CD4-positive, alpha-beta T cell treated with Interleukin-15 for 1 hour (primary cell): ENCODE results near the gene L3MBTL4.

Experiments used
- DNase-seq: peaks from one replicate; pipeline ENCODE4 v3.0.0-alpha.2; 2020

The L3MBTL4 gene

DNA sequence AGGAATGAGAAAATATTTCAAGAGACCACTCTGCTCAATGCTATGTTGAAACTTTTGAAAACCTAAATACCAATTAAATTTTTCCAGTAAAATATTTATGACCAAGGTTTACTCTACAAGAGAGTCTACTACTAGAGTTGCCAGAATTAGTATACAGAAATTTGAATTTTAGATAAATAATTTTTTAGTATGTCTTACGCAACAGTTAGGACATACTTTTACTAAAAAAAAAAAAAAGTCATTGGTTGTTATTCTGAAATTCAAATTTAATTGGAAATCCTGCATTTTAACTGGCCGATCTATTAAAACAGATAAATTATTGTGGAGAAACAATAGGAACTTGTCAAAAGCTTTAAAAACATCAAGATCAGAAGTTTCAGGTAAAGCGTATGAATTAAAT lies 470.3 kb downstream of the L3MBTL4 start:
- DNase-seq, result no peak

DNA sequence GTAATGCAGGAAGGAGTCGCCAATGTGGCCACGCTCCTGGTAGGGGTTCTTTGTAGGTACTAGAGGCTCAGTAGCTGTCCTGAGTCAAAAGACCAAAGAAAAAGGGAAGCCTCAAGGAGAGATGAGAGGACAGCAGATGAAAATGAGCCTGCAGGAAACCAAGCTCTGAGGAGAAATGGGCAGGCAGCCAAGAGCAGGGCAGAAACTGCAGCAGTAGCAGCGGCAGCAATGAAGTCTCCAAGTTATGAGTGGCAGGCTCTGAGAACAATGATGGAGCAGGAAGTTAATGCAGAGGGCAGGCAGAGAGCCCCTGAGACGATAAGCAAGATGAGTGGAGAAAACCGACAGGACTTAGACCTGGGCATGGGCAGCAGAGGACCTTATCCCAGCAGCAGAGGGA lies 471.2 kb downstream of the L3MBTL4 start:
- DNase-seq, result no peak

DNA sequence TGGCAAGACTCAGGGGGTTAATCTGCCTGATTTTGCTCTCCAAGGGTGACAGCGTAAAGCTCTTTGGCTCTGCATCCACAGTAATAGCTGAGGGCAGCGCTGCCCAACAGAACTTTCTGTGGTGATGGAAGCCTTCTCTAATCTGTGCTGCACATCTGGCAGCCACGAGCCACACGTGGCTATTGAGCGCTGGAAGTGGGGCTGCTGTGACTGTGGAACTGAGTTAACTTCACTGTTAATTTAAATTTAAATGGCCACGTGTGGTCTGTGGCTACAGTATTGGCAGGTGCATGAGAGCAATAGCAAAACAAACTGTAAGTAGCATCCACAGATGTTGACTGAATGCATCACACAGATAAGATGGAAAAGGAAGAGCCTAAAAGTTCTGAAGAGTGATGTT lies 472.1 kb downstream of the L3MBTL4 start:
- DNase-seq, result no peak

DNA sequence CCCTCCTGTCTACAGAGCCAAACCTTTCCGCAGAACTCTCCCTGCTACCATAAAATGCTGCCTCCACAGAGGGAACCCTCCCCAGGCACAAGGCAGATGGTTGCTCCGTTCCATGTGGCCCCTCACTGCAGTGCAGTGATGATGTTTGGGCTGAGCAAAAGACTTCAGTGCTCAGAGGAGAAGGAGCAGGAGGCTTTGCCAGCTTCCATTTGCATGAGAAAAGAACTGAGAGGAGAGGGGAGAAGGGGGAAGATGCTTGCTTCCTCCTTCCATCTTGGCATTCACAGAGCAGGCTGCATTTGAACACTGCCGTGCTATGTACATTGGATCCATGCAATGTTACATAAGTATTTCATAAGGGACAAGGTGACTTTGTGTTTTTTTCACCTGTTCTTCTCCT lies 472.8 kb downstream of the L3MBTL4 start:
- DNase-seq, result no peak

DNA sequence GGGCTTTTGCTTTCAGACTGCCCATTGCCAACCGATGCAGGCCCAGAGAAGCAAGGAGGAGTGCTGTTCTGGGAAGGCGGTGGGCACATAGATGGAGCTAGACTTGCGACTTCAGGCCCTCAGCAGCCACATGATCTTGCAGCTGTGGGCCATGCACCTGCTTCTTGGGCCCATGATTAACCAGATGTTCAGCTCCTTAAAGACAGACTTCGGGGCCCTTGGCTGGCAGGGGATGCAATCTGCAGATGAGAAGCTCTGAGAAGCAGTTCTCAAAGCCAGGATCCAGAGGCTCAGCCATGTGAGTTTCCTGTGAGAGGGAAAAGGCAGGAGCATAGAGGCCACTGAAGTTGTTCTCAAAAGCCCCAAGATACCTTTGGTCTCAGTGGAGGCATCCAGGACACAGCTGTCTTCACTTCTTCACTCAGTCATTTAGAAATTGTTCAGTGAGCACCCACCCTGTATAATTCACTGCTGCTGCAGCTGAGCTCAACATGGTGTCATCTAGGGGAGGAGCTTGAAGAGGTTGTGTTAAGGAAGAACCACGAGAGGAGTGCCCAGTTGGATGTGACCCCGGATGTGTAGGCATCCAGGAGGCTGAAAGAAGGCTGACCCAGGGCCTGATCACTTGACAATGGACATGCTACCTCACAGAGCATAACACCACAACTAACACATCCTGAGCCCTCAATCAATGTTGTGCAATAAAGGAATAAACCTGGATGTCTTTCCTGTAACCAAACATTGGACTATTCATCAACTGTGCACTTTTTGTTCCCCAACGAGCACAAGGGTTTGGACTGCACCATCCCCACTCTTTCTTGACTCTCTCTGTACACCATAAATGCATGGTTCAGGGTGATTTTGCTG lies 474.7 kb downstream of the L3MBTL4 start:
- no peak for DNase-seq

DNA sequence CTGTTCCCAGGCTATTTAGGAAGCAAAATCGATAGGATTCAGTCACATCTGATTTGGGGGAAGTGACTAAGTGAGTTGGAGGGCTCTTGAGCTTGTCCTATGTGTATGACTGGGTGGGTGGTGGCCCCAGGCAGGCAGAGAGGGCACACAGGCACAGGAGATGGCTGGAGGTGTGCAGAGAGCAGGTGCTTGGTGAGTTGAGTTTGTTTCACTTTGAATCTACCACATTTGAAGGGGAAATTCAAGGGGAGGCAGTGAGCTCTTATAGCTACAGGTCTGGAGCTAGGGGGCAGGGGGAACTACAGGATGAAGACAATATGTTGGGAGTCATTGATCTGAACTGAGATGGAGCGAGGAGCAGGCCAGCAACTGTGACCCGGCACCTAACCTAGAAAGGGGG lies 476.9 kb downstream of the L3MBTL4 start:
- DNase-seq, result no peak

DNA sequence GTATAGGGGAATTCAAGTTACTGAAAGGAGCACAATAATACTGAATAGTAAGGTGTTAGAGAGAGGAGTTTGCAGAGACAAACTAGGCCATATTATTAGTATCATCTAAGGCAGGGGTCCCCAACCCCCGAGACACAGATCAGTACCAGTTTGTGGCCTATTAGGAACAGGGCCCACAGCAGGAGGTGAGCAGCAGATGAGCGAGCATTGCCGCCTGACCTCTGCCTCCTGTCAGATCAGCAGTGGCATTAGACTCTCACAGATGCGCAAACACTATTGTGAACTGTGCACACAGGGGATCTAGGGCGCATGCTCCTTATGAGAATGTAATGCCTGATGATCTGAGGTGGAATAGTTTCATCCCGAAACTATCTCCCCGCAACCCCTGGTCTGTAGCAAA lies 477.6 kb downstream of the L3MBTL4 start:
- DNase-seq, result no peak

DNA sequence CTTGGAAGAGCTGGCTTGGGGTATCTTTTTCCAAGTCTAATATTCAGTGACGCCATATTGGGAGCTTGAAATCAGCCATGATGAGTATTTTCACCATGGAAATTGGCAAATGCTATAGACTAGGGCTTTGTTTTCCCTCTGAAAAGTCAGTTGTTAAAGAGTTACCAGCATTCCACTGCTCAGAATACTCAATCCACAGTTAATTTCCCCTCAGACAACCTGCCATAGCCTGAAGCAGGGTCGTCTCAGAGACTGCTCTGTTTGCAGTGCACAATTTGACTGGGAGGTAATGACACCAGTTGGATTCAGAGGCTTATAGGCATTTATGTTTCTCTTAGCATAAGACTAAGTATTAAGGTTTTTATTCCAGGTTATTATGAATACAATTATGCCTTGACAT lies 483.9 kb downstream of the L3MBTL4 start:
- DNase-seq, result no peak

DNA sequence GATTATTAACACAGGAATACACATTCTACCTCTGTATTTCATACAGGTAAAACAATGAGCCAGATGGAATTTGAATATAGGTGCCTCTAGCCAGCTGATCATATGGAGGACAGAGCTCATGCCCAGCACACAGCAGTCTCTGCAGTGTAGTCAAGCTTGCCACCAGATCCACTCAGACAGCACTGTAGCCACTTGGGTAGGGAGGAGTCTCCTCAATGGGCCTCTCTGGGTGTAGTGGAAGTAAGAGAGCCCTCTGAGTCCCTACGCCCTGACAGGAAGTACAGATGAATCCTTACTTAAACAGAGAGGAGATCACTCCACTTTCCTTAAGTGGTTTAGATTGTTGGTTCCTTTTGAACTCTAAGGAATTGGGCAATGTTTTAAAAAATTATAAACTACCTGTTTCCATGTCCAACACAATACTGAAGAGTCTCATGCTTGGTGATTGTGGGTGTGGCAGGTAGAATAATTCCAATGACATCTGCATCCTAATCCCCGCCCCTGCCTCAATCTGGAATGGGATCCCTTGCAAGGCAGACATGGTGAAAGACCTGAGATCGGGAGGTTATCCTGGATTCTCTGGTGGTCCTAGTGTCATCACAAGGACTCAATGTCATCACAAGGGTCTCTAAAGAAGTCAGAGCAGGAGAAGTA lies 496.4 kb downstream of the L3MBTL4 start:
- DNase-seq, result no peak

DNA sequence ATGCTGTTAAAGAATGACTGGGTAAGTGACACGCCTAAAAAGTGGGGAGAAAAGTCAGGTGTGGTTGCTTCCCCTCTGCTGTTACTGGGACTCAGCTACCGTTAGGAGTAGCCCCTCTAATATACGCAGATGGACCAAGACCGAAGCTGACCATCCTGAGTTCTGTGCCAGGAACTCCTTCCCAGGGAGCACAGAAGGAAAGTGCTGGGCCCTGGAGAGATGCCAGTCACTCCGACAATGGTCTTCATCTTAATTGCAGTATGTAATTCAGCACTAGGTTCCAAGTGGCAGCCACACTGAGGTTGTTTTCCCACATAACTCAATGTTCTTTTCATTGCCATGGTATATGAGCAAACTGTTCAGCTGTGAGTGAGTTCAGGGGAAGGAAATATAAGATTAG lies 499.8 kb downstream of the L3MBTL4 start:
- no peak for DNase-seq

DNA sequence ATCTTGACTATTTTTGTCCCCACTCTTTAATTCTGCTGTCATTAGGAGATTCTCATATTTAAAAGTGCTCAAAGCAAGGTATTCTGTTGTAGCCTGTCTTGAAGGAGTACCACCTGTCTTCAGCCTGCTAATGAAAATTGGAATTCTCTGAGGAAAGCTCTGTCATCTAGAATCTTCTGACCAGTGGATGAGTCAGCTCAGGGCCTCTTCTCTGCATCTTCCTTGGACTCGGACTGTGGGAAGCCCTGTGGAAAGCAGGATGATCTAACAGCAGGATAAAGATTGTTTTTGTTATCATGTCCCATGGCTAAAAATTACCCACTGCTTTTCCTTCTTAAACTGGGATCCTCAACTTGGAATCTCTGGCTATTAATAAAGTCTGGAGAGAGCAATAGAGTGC lies 500.7 kb downstream of the L3MBTL4 start:
- DNase-seq, result no peak

DNA sequence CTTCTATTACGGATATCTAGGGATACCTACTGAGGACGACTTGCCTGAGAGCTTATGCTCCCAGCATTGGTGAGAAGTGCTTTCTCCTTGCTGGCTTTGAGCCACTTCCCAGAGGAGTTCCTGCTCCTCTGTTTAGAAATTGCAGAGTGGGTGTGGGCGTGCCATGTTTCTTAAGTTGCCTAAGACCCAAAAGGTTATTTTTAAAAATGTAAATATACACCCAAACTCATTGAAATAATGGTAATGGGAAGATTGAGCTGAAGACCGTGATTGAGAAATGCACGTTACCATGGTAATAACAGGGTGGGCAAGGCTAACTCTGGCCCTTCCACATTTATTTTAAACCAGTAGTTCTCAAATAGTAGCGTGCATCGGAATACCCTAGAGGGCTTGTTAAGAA lies 502.1 kb downstream of the L3MBTL4 start:
- DNase-seq, result no peak

DNA sequence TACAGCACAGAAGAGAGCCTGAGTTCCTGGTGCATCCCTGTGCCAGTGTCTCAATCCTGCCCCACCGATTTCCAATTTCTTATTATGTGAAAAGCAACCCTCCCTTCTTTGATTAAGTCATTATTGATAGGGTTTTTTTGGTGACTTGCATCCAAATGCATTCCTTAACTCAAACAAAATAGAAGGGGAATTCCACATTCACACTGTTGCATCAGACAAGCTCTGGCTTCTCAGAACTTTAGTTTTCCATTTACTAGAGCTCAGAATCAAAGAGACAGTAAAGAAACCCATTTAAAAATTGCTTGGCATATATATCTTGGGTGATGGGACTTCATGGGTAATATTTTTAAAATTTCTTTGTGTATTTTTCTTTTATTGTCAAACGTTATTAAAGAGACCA lies 505.6 kb downstream of the L3MBTL4 start:
- no peak for DNase-seq
